ENCODE results near the gene HPSE2.

HPSE2 gene

DNA sequence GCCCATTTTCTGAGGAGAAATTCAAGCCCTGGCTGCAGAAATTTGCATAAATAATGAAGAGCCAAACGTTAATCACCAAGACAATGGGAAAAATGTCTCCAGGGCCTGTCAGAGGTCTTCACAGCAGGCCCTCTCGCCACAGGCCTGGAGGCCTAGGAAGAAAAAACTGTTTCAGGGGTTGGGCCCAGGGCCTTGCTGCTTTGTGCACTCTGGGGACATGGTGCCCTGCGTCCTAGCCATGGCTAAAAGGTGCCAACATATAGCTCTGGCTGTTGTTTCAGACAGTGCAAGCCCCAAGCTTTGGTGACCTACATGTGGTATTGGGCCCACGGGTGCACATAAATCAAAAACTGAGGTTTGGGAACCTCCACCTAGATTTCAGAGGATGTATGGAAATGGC is 796.9 kb downstream of the HPSE2 start:
- H3K9me3 ChIP-seq (ENCODE audit: control insufficient read depth, low read length): no peaks in the 10 kb centered on the region
- H3K4me1 ChIP-seq (ENCODE audit: control insufficient read depth, insufficient read depth, low read length): no peaks in the 10 kb centered on the region
- 82 to 83% methylated on average over 4 of the region's 4 CpGs for WGBS, 2 experiments
- no peaks in the 10 kb centered on the region for H3K27me3 ChIP-seq (ENCODE audit: control insufficient read depth, insufficient read depth, low read length, poor library complexity, severe bottlenecking)
- no peak overlapping the region for H3K4me3 ChIP-seq (ENCODE audit: insufficient read depth, low read depth, low read length)
- H3K36me3 ChIP-seq (ENCODE audit: control insufficient read depth, insufficient read depth, low read length): peaks cover 32% of the 10 kb centered on the region
- no peak overlapping the region for H3K27ac ChIP-seq (ENCODE audit: insufficient read depth, low read depth, low read length, poor library complexity, severe bottlenecking)

DNA sequence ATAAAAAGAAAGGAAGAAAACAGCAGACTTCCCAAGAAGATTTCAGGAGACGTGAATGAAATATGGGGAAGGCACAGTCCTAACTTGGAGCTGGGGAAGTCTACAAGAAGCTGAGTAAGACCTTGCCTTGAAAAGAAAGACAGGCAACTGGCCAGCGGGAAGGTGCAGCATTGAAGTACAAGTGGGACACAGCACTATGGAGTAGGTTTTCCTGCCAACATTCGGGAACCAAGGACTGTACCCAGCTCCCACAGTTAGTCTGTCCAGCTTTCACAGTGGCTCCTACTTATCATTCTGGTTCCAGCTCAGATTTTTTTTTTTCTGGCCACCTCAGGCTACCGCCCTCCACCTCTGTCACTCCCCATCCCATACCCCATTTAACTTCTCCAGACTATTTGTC is 798.9 kb downstream of the HPSE2 start:
- peaks cover 42% of the 10 kb centered on the region for H3K36me3 ChIP-seq (ENCODE audit: control insufficient read depth, insufficient read depth, low read length)
- H3K4me3 ChIP-seq (ENCODE audit: insufficient read depth, low read depth, low read length): no peak overlapping the region
- peaks cover 2% of the 10 kb centered on the region for H3K9me3 ChIP-seq (ENCODE audit: control insufficient read depth, low read length)
- no peak overlapping the region for H3K27ac ChIP-seq (ENCODE audit: insufficient read depth, low read depth, low read length, poor library complexity, severe bottlenecking)
- H3K4me1 ChIP-seq (ENCODE audit: control insufficient read depth, insufficient read depth, low read length): no peaks in the 10 kb centered on the region
- WGBS, 2 experiments: 95 to 97% methylated on average over 4 of the region's 4 CpGs
- no peaks in the 10 kb centered on the region for H3K27me3 ChIP-seq (ENCODE audit: control insufficient read depth, insufficient read depth, low read length, poor library complexity, severe bottlenecking)

DNA sequence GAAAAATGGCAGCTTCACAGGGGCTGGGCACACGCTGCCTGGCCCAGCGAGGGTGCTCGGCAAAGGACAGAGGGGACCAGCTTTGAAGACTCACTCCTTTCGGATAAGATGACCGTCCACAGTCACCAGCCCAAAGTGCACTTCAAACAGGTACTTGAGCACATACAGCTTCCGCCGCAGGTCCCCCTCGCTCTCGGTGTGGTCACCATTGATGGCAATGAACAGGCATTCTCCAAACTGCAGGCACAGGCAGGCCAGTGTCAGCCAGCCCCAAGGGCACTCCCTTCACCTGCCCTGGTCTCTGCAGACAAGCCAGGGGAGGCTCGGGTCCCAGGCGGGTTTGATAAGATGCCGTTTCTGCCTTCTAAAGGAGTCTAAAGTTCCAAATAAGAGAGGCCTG is 800.5 kb downstream of the HPSE2 start:
- 95 to 97% methylated on average over 12 of the region's 12 CpGs for WGBS, 2 experiments
- Histone ChIP-seq H3K4me1 (ENCODE audit: control insufficient read depth, insufficient read depth, low read length) (no peaks in the 10 kb centered on the region), H3K27ac (ENCODE audit: insufficient read depth, low read depth, low read length, poor library complexity, severe bottlenecking) (no peak overlapping the region), H3K27me3 (ENCODE audit: control insufficient read depth, insufficient read depth, low read length, poor library complexity, severe bottlenecking) (no peaks in the 10 kb centered on the region), H3K9me3 (ENCODE audit: control insufficient read depth, low read length) (peaks cover 2% of the 10 kb centered on the region), H3K36me3 (ENCODE audit: control insufficient read depth, insufficient read depth, low read length) (peaks cover 56% of the 10 kb centered on the region), H3K4me3 (ENCODE audit: insufficient read depth, low read depth, low read length) (no peak overlapping the region)

DNA sequence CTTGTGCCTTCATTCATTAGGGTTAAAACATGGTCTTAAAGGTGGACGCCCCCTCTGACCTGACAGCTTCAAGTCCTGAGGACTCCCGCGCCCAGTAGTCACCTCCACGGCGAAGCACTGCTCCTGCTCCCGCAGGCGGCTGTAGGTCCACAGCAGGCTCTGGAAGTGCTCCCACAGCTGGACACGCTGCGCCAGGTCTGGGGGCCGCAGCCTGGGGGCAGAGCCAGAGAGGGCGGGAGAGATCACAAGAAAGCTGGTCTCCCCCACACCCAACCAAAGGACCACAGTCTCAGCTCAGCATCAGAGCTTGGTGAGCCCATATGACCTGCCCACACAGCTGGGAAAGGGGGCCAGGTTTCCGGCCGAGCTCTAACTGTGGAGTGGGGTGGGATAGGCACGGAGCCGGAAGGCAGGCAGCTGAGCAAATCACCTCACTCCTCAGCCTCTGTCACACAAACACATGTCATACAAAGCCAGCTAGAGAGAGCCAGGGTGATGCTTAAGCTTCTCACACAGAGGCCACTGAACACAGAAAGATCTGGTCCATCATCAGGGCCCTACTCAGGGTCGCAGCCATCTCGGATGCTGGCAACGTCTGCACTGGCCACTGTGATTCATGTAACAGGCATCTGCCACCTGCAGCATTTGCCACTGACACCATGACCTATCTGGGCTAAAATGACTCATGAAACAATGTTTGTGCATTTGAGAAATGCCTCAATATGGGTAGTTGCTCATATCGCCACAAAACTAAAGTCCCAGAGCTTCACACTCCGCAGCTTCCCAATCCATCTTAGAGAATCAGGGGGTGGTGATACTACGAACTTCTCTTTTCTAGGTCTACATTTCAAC is 801.5 kb downstream of the HPSE2 start:
- Histone ChIP-seq H3K36me3 (ENCODE audit: control insufficient read depth, insufficient read depth, low read length) (peaks cover 56% of the 10 kb centered on the region), H3K4me1 (ENCODE audit: control insufficient read depth, insufficient read depth, low read length) (no peaks in the 10 kb centered on the region), H3K9me3 (ENCODE audit: control insufficient read depth, low read length) (peaks cover 2% of the 10 kb centered on the region), H3K4me3 (ENCODE audit: insufficient read depth, low read depth, low read length) (no peak overlapping the region), H3K27me3 (ENCODE audit: control insufficient read depth, insufficient read depth, low read length, poor library complexity, severe bottlenecking) (no peaks in the 10 kb centered on the region), H3K27ac (ENCODE audit: insufficient read depth, low read depth, low read length, poor library complexity, severe bottlenecking) (no peak overlapping the region)
- WGBS, 2 experiments: 96 to 97% methylated on average over 21 of the region's 21 CpGs

DNA sequence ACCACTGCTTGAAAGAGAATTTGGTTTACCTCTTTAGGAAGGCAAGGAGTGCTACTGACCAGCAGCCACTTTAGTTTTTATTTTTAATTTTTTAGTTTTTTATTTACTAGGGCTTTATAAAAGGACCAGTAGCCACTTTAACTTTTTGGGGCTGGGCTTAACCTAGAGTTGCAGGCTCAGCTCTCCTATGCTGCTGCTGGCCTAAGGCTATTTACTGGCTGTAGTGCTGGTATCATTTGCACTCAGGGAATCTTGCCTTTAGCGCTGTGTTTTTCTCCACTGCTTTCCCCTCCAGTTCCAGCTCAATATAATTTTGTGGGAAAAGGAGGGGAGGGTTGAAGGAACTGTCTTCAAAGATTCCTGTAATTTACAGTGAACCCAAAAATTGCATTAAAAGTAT is 802.3 kb downstream of the HPSE2 start:
- 100% methylated on average over 1 of the region's 1 CpG for WGBS, 2 experiments
- Histone ChIP-seq H3K27ac (ENCODE audit: insufficient read depth, low read depth, low read length, poor library complexity, severe bottlenecking) (no peak overlapping the region), H3K27me3 (ENCODE audit: control insufficient read depth, insufficient read depth, low read length, poor library complexity, severe bottlenecking) (no peaks in the 10 kb centered on the region), H3K36me3 (ENCODE audit: control insufficient read depth, insufficient read depth, low read length) (peaks cover 55% of the 10 kb centered on the region), H3K4me1 (ENCODE audit: control insufficient read depth, insufficient read depth, low read length) (no peaks in the 10 kb centered on the region), H3K9me3 (ENCODE audit: control insufficient read depth, low read length) (peaks cover 2% of the 10 kb centered on the region), H3K4me3 (ENCODE audit: insufficient read depth, low read depth, low read length) (no peak overlapping the region)

DNA sequence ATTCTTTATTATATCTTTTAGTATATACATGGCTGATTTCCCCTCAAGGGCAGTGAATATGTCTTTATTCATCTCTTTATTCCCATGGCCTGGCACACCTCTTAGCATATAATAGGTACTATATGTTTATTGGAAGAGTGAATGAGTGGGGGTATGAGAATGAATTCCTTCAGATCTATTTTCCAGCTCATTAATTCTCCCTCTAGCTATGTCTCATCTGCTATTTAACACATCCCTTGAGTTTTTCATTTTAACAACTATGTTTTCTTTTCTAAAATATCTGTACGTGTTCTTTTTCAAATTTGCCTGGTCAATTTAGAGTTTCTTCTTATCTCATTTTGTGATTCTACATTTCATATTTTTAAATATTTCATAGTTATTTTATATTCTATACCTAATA is 803.3 kb downstream of the HPSE2 start:
- Histone ChIP-seq H3K4me3 (ENCODE audit: insufficient read depth, low read depth, low read length) (no peak overlapping the region), H3K36me3 (ENCODE audit: control insufficient read depth, insufficient read depth, low read length) (peaks cover 55% of the 10 kb centered on the region), H3K27me3 (ENCODE audit: control insufficient read depth, insufficient read depth, low read length, poor library complexity, severe bottlenecking) (no peaks in the 10 kb centered on the region), H3K27ac (ENCODE audit: insufficient read depth, low read depth, low read length, poor library complexity, severe bottlenecking) (no peak overlapping the region), H3K4me1 (ENCODE audit: control insufficient read depth, insufficient read depth, low read length) (no peaks in the 10 kb centered on the region), H3K9me3 (ENCODE audit: control insufficient read depth, low read length) (peaks cover 2% of the 10 kb centered on the region)
- 100% methylated on average over 1 of the region's 1 CpG; no CpG with 5 or more reads in 1 of the 2 experiments for WGBS, 2 experiments

DNA sequence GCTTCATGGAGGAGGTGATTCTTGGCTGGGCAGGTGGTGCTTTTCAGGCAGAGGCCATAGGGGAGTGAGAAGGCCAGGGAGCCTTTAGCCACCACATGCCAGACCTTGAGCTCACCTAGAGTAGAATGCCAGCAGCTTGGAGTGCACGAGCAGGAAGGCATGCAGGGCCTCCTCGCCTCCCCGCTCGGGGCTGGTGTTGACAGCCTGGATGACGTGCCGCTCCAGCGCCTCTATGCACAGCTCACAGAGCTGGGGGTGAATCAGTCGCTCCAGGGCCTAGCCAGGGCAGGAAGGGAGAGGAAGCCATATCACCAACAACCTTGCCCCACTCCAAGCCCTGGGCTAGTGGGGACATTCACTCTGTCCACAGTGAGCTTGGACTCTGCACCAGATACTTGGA is 804.6 kb downstream of the HPSE2 start:
- Histone ChIP-seq H3K27ac (ENCODE audit: insufficient read depth, low read depth, low read length, poor library complexity, severe bottlenecking) (no peak overlapping the region), H3K36me3 (ENCODE audit: control insufficient read depth, insufficient read depth, low read length) (peaks cover 62% of the 10 kb centered on the region), H3K4me1 (ENCODE audit: control insufficient read depth, insufficient read depth, low read length) (no peaks in the 10 kb centered on the region), H3K4me3 (ENCODE audit: insufficient read depth, low read depth, low read length) (no peak overlapping the region), H3K27me3 (ENCODE audit: control insufficient read depth, insufficient read depth, low read length, poor library complexity, severe bottlenecking) (no peaks in the 10 kb centered on the region), H3K9me3 (ENCODE audit: control insufficient read depth, low read length) (peaks cover 2% of the 10 kb centered on the region)
- 84 to 86% methylated on average over 8 of the region's 8 CpGs for WGBS, 2 experiments

DNA sequence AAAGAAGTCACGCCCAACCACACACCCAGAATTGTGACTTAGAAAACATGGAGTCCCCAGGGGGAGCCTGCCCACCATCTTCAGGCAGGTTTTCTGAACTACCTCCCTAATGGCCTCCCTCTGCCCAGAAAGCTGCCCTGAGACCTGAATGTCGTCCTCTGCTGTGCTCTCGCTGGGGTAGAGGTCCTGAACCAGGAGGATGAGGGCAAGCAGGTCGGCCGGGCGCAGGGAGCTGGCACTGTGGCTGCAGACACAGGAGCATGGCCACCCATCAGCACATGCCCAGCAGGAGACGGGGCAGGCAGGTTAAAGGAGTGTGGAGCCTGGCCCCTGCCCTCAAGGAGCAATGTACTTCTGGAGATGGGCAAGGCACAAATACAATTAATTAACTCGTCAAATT is 805.2 kb downstream of the HPSE2 start:
- no peak overlapping the region for H3K4me3 ChIP-seq (ENCODE audit: insufficient read depth, low read depth, low read length)
- WGBS, 2 experiments: 93 to 95% methylated on average over 8 of the region's 8 CpGs
- no peaks in the 10 kb centered on the region for H3K27me3 ChIP-seq (ENCODE audit: control insufficient read depth, insufficient read depth, low read length, poor library complexity, severe bottlenecking)
- peaks cover 62% of the 10 kb centered on the region for H3K36me3 ChIP-seq (ENCODE audit: control insufficient read depth, insufficient read depth, low read length)
- H3K9me3 ChIP-seq (ENCODE audit: control insufficient read depth, low read length): peaks cover 2% of the 10 kb centered on the region
- no peak overlapping the region for H3K27ac ChIP-seq (ENCODE audit: insufficient read depth, low read depth, low read length, poor library complexity, severe bottlenecking)
- H3K4me1 ChIP-seq (ENCODE audit: control insufficient read depth, insufficient read depth, low read length): no peaks in the 10 kb centered on the region

DNA sequence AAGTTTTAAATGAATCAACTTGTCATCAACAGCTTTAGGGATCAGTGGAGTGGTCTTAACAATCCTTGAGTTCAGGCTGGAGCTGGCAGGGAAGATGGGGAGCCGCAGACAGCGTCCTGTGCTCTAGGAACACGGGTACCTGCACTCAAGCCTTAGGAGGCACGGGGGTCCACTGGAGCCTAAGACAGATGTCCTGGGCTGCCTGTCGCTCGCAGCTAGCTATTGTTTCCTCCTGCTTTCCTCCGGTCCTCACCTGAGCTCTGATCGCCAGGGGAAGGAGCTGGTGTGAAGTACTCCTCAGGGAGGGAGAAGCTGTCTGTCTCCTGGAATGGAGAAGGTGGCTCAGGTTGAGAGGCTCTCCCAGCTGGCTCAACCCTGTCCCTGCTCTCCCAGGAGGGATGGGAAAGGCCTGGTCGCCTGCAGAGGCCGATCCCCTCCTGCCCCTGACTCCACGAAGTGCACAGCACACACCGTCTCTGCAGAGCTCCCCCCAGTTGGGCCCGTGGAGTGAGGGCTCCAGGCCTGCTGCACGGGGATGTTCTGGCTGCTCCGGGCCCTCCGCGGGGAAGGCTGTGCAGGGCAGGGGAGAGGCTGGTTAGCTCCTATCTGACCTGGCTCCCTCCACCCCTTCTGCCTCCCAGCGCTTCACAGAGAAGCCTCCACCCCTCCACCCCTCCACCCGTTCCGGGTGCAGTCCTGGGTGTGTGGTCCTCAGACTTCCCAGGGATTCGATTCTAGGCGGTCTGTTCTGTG is 806.2 kb downstream of the HPSE2 start:
- no peak overlapping the region for H3K27ac ChIP-seq (ENCODE audit: insufficient read depth, low read depth, low read length, poor library complexity, severe bottlenecking)
- WGBS, 2 experiments: 94 to 95% methylated on average over 22 of the region's 22 CpGs
- no peak overlapping the region for H3K4me3 ChIP-seq (ENCODE audit: insufficient read depth, low read depth, low read length)
- H3K27me3 ChIP-seq (ENCODE audit: control insufficient read depth, insufficient read depth, low read length, poor library complexity, severe bottlenecking): no peaks in the 10 kb centered on the region
- H3K4me1 ChIP-seq (ENCODE audit: control insufficient read depth, insufficient read depth, low read length): no peaks in the 10 kb centered on the region
- H3K36me3 ChIP-seq (ENCODE audit: control insufficient read depth, insufficient read depth, low read length): peaks cover 55% of the 10 kb centered on the region
- H3K9me3 ChIP-seq (ENCODE audit: control insufficient read depth, low read length): peaks cover 2% of the 10 kb centered on the region

DNA sequence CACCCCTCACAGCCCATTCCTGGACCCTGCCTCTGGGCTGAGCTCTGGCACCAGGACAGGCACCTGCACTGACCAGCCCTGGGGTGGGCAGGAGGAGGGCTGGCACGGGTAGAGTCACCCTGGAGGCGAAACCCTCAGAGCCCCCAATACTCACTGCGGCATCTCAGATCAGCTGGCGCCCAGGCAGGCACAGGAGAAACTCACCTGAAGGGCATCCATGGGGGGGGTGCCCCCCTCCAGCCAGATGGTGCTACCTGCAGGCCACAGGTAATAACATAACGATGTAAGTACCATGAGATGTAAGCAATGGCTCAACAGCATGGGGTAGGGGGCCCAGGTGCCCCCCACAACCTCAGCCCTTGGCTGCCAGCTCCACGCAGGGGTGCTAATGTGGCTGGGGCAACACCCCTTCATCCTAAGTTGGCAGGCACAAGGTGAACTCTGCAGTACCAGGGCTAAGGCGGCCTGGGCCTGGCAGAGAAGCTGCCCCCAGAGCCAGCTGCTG is 808.6 kb downstream of the HPSE2 start:
- no peaks in the 10 kb centered on the region for H3K27me3 ChIP-seq (ENCODE audit: control insufficient read depth, insufficient read depth, low read length, poor library complexity, severe bottlenecking)
- H3K27ac ChIP-seq (ENCODE audit: insufficient read depth, low read depth, low read length, poor library complexity, severe bottlenecking): no peak overlapping the region
- no peaks in the 10 kb centered on the region for H3K4me1 ChIP-seq (ENCODE audit: control insufficient read depth, insufficient read depth, low read length)
- peaks cover 2% of the 10 kb centered on the region for H3K9me3 ChIP-seq (ENCODE audit: control insufficient read depth, low read length)
- WGBS, 2 experiments: 95 to 96% methylated on average over 7 of the region's 7 CpGs
- H3K4me3 ChIP-seq (ENCODE audit: insufficient read depth, low read depth, low read length): no peak overlapping the region
- peaks cover 35% of the 10 kb centered on the region for H3K36me3 ChIP-seq (ENCODE audit: control insufficient read depth, insufficient read depth, low read length)

All from ectodermal cell (in vitro differentiated cells).